Vagina (tissue), 2 donors: ENCODE measurements around the gene LTBP3.
A peak's percentile ranks its signal among the peaks of the same experiment; 100 is the strongest.

Experiments used
- CTCF ChIP-seq, 3 experiments: fragments of 450-650 bp in 2 of 3; fragments of 200-600 bp in 1 of 3; sonication (generic) in 1 of 3; IDR thresholded peaks; one replicate each; pipeline ENCODE4 v1.5.1; 2017 to 2019; ENCODE audit warnings: antibody characterized with exemption in 3 of 3, mild to moderate bottlenecking in 2 of 3, moderate library complexity in 2 of 3
- POLR2A ChIP-seq, 2 donors: fragments of 450-650 bp; IDR thresholded peaks; one replicate each; pipeline ENCODE4 v1.6.1; 2017; ENCODE audit warnings: antibody characterized with exemption in 2 of 2, mild to moderate bottlenecking in 2 of 2, moderate library complexity in 2 of 2

- TF ChIP-seq POLR2A (IDR thresholded peaks at IDR 0.05) (peak in 1 of 2 donors; percentile 49), CTCF (IDR thresholded peaks at IDR 0.05) (peak; percentile 18 to 51 (median 24))
These were observed 12.1 kb upstream of the LTBP3 start, which contains the start of gene ZNRD2 for GRCh38 chr11:65569973-65570918.
